Upper lobe of right lung (tissue), 1 donor: Measurements from ENCODE around the gene CCM2. TPM values are rescaled to one million over a fixed set of nuclear protein-coding genes. Genes with fewer than 3 reads are reported as not detected.

Experiments used
- ATAC-seq: fragments of 200-7000 bp; cut with Tn5 transposase; one replicate; pipeline ENCODE4 v1.9.1; 2020; ENCODE audit warnings: mild to moderate bottlenecking, moderate library complexity
- DNase-seq: peaks from one replicate; pipeline ENCODE4 v3.0.0-alpha.2; 2020
- H3K27ac ChIP-seq: fragments of 200-600 bp; one replicate; pipeline ENCODE4 v1.8.0; 2022
- H3K27me3 ChIP-seq: fragments of 200-600 bp; one replicate; pipeline ENCODE4 v1.8.0; 2022; ENCODE audit warnings: mild to moderate bottlenecking
- H3K36me3 ChIP-seq: fragments of 200-600 bp; one replicate; pipeline ENCODE4 v1.8.0; 2022
- H3K4me1 ChIP-seq: fragments of 200-600 bp; one replicate; pipeline ENCODE4 v1.8.0; 2022
- H3K4me3 ChIP-seq: fragments of 200-600 bp; one replicate; pipeline ENCODE4 v1.8.0; 2022; ENCODE audit warnings: mild to moderate bottlenecking
- H3K9me3 ChIP-seq: fragments of 200-600 bp; one replicate; pipeline ENCODE4 v1.8.0; 2022
- CTCF ChIP-seq: fragments of 200-600 bp; IDR thresholded peaks from one replicate; pipeline ENCODE4 v1.8.0; 2022; ENCODE audit warnings: antibody characterized with exemption
- intact Hi-C: fragments of 100-400 bp; cut with DNase I; formaldehyde crosslinking; loops from one replicate; pipeline ENCODE4 v1.11.0; 2022
- total RNA-seq: library from RNA; stranded (reverse); fragmentation: NEBNext Ultra II Directional; extraction: Animal tissue kit (Norgen Biotek cat#: 25700); gene quantifications from one replicate; pipeline ENCODE4 v1.2.1, GENCODE V29; 2021
- donor health status: DM: no; HTN: yes; CAD: no; lungs with severe emphysema.

The CCM2 gene
- total RNA-seq, 1 donor from 2014 or later: 40.2 TPM

- no peak for ATAC-seq
- intact Hi-C loops: no loop called here
- H3K4me3 ChIP-seq: no peak overlapping the region
Observed at GRCh38 chr7:44959433-44959951, 40.5 kb upstream of the CCM2 start.

GRCh38 chr7:44960011-44960580, 39.9 kb upstream of the CCM2 start:
- DNase-seq: peak; percentile 36
- H3K4me3 ChIP-seq: no peak overlapping the region
- H3K36me3 ChIP-seq: no peaks in the 10 kb centered on the region
- intact Hi-C loops: no loop called here
- peaks cover 8% of the 10 kb centered on the region for H3K4me1 ChIP-seq
- H3K27ac ChIP-seq: no peak overlapping the region
- H3K27me3 ChIP-seq: no peaks in the 10 kb centered on the region
- no peak for TF ChIP-seq CTCF
- ATAC-seq: no peak
- no peaks in the 10 kb centered on the region for H3K9me3 ChIP-seq

More at GRCh38 chr7:44959433-44959951, 40.5 kb upstream of the CCM2 start:
- no peak overlapping the region for H3K27ac ChIP-seq
- no peaks in the 10 kb centered on the region for H3K9me3 ChIP-seq
- peak; percentile 16 for DNase-seq
- peaks cover 8% of the 10 kb centered on the region for H3K4me1 ChIP-seq
- no peak for TF ChIP-seq CTCF
- no peaks in the 10 kb centered on the region for H3K27me3 ChIP-seq
- H3K36me3 ChIP-seq: no peaks in the 10 kb centered on the region

GRCh38 chr7:44961844-44962482, 38.0 kb upstream of the CCM2 start:
- Histone ChIP-seq H3K36me3 (no peaks in the 10 kb centered on the region), H3K27ac (no peak overlapping the region), H3K9me3 (no peaks in the 10 kb centered on the region), H3K27me3 (no peaks in the 10 kb centered on the region), H3K4me1 (peaks cover 8% of the 10 kb centered on the region), H3K4me3 (no peak overlapping the region)
- peak; percentile 52 for DNase-seq
- ATAC-seq: peak; percentile 8
- intact Hi-C loops: no loop called here
- TF ChIP-seq CTCF: no peak

- intact Hi-C loops: no loop called here
- Histone ChIP-seq H3K4me3 (peak overlapping the region; percentile 36), H3K4me1 (peaks cover 8% of the 10 kb centered on the region), H3K9me3 (no peaks in the 10 kb centered on the region), H3K27ac (no peak overlapping the region), H3K27me3 (no peaks in the 10 kb centered on the region), H3K36me3 (no peaks in the 10 kb centered on the region)
- DNase-seq: peak; percentile 70
- peak; percentile 34 for ATAC-seq
- TF ChIP-seq CTCF: no peak
Observed at GRCh38 chr7:44962483-44963251, 37.3 kb upstream of the CCM2 start.

GRCh38 chr7:44963364-44964290, 36.4 kb upstream of the CCM2 start:
- TF ChIP-seq CTCF: no peak
- H3K9me3 ChIP-seq: no peaks in the 10 kb centered on the region
- no peaks in the 10 kb centered on the region for H3K27me3 ChIP-seq
- H3K36me3 ChIP-seq: no peaks in the 10 kb centered on the region
- intact Hi-C loops: no loop called here
- H3K4me3 ChIP-seq: no peak overlapping the region
- no peak overlapping the region for H3K27ac ChIP-seq
- no peak for ATAC-seq
- H3K4me1 ChIP-seq: peaks cover 8% of the 10 kb centered on the region
- peak; percentile 61 for DNase-seq
